Measurements from ENCODE around the gene KYNU.

- no peak for TF ChIP-seq CTCF (IDR thresholded peaks at IDR 0.05; ENCODE audit: poor library complexity)
- TF ChIP-seq EZH2 (IDR thresholded peaks at IDR 0.05; ENCODE audit: borderline replicate concordance) = no peak
- no peak for TF ChIP-seq EZH2phosphoT487 (IDR thresholded peaks at IDR 0.05; ENCODE audit: low read depth, severe bottlenecking, unreplicated experiment)
Observed at GRCh38 chr2:142901780-142902179, 24.3 kb downstream of the KYNU start.

Data from hepatocyte (in vitro differentiated cells).